Glutamatergic neuron (in vitro differentiated cells): Measurements from ENCODE around the gene TCF7L2. TPM values are rescaled to one million over a fixed set of nuclear protein-coding genes. Genes with fewer than 3 reads are reported as not detected.

Experiments
- DNase-seq: peaks from one replicate; pipeline ENCODE4 v3.0.0; 2022
- H3K27ac Mint-ChIP-seq: one replicate; pipeline ENCODE4 v1.8.0; 2020; ENCODE audit warnings: mild to moderate bottlenecking, mixed read lengths, inconsistent platforms; ENCODE audit not compliant: unreplicated experiment
- H3K27me3 Mint-ChIP-seq: one replicate; pipeline ENCODE4 v1.8.0; 2020; ENCODE audit warnings: mild to moderate bottlenecking, moderate library complexity, mixed read lengths, inconsistent platforms; ENCODE audit not compliant: unreplicated experiment
- H3K36me3 Mint-ChIP-seq: one replicate; pipeline ENCODE4 v1.8.0; 2020; ENCODE audit warnings: mild to moderate bottlenecking, mixed read lengths, inconsistent platforms; ENCODE audit not compliant: unreplicated experiment
- H3K4me1 Mint-ChIP-seq: one replicate; pipeline ENCODE4 v1.8.0; 2020; ENCODE audit warnings: mild to moderate bottlenecking, low read depth, mixed read lengths, inconsistent platforms; ENCODE audit not compliant: unreplicated experiment
- H3K4me3 Mint-ChIP-seq: one replicate; pipeline ENCODE4 v1.8.0; 2020; ENCODE audit warnings: mild to moderate bottlenecking, mixed read lengths, inconsistent platforms; ENCODE audit not compliant: unreplicated experiment
- H3K9me3 Mint-ChIP-seq: one replicate; pipeline ENCODE4 v1.8.0; 2020; ENCODE audit warnings: mild to moderate bottlenecking, moderate library complexity, mixed read lengths, inconsistent platforms; ENCODE audit not compliant: unreplicated experiment
- CTCF ChIP-seq: fragments of 200-600 bp; sonication (generic); IDR thresholded peaks from one replicate; pipeline ENCODE4 v1.5.0; 2021; ENCODE audit not compliant: partially characterized antibody, unreplicated experiment
- total RNA-seq: library from RNA; stranded (reverse); fragmentation: NEBNext Ultra II Directional; extraction: Animal tissue kit (Norgen Biotek cat#: 25700); gene quantifications from one replicate; pipeline ENCODE4 v1.2.1, GENCODE V29; 2021; ENCODE audit not compliant: unreplicated experiment

The TCF7L2 gene
- total RNA-seq, 1 donor from 2014 or later, result 5.0 TPM

- Mint-ChIP-seq H3K27me3 (peaks cover 6% of the 10 kb centered on the region), H3K36me3 (no peaks in the 10 kb centered on the region), H3K27ac (no peak overlapping the region), H3K9me3 (no peaks in the 10 kb centered on the region), H3K4me3 (no peak overlapping the region), H3K4me1 (no peaks in the 10 kb centered on the region)
- DNase-seq, result no peak
- no peak for TF ChIP-seq CTCF
Observed at GRCh38 chr10:112915590-112916572, 34.2 kb upstream of the TCF7L2 start.

GRCh38 chr10:112917681-112918080 lies 32.4 kb upstream of the TCF7L2 start:
- peaks cover 2% of the 10 kb centered on the region for H3K36me3 Mint-ChIP-seq
- no peak overlapping the region for H3K4me3 Mint-ChIP-seq
- no peaks in the 10 kb centered on the region for H3K4me1 Mint-ChIP-seq
- peaks cover 8% of the 10 kb centered on the region for H3K27me3 Mint-ChIP-seq
- H3K9me3 Mint-ChIP-seq, result no peaks in the 10 kb centered on the region
- TF ChIP-seq CTCF, result no peak
- no peak for DNase-seq
- no peak overlapping the region for H3K27ac Mint-ChIP-seq

- Mint-ChIP-seq H3K36me3 (peaks cover 5% of the 10 kb centered on the region), H3K27me3 (peaks cover 9% of the 10 kb centered on the region), H3K4me1 (no peaks in the 10 kb centered on the region), H3K9me3 (no peaks in the 10 kb centered on the region), H3K27ac (no peak overlapping the region), H3K4me3 (no peak overlapping the region)
- no peak for TF ChIP-seq CTCF
- DNase-seq, result no peak
Observed at GRCh38 chr10:112918771-112919170, 31.3 kb upstream of the TCF7L2 start.

- H3K4me3 Mint-ChIP-seq, result no peak overlapping the region
- peaks cover 5% of the 10 kb centered on the region for H3K36me3 Mint-ChIP-seq
- no peak for TF ChIP-seq CTCF
- H3K27ac Mint-ChIP-seq, result no peak overlapping the region
- H3K27me3 Mint-ChIP-seq, result peaks cover 8% of the 10 kb centered on the region
- no peaks in the 10 kb centered on the region for H3K9me3 Mint-ChIP-seq
- no peaks in the 10 kb centered on the region for H3K4me1 Mint-ChIP-seq
- no peak for DNase-seq
Observed at GRCh38 chr10:112919721-112920120, 30.3 kb upstream of the TCF7L2 start.
